Measurements from ENCODE around the gene CPNE2.
"Not testable (repeated sequence)": the region's sequence is repeated elsewhere in the genome, so short reads cannot be mapped to it uniquely, and the experiment has no call there.

CPNE2 gene

DNA sequence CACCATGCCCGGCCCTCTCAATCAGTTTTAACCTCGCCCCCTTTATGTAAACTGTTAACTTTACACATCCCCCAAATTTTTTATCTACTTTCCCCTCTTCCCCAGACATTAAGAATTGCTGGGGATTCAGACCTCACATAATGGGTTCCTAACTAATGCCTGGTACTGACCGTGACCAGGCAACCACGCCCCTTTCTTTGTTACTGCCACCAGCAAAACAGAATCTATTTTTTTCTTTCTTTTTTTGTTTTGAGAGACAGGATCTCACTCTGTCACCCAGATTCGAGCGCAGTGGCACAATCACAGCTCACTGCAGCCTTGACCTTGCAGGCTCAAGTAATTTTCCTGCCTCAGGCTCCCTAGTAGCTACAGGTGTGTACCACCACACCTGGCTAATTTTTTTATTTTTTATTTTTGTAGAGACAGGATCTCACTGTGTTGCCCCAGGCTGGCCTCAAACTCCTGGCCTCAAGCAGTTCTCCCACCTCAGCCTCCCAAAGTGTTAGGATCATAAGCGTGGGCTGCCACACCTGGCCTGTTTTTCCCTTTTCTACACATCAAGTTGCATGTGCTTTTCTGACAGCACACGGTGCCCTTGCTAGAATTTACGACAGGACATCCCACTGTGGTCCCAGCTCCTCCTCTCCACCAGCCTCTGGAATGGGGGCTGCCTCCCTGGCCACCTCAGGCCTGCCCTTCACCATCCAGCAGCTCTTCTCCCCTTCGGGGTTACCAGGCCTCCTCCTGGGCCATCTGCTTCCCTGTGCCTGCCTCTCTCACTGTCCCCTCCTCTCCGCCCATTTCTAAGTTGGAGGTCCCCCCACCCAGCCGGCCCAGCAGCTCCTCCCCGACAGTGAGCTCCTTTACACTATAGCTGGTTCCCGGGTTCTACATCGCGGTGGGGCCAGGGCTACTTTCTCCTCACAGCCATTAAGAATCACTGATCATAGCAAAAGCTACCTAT is 10.8 kb downstream of the CPNE2 start:
- no peak for DNase-seq

DNA sequence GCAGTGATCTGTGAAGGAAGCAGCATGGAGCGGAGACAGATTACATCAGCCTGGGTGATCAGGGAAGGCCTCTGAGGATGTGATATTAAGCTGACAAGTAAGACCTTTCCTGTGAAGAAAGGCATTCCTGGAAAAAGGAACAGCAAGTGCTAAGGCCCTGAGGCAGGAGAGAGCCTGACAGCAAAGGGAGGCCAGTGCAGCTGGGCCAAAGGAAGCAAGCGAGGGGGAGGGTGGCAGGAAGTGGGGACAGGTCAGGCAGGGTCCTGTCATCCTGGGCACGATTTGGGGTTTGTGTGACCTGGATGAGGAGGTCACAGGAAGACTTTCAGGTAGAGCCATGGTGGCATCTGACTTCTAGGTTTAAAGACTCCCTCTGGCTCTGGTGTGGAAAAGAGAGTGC is 12.3 kb downstream of the CPNE2 start:
- no peak for DNase-seq

DNA sequence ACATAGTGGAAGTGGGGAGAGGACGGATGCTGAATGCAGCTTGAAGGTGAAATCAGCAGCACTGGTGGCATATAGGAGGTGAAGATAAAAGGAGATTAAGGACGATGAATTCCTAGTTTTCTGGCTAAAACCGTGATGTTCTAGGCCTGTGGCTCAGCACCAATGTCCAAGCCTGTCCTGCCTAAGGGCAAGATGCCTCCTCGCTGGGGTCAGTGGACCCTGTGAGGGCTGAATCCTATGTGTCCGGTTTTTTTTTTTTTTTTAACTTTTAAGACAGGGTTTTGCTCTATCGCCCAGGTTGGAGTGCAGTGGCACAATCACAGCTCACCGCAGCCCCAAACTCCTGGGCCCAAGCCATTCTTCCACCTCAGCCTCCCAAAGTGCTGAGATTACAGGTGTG is 12.8 kb downstream of the CPNE2 start:
- DNase-seq = no peak

DNA sequence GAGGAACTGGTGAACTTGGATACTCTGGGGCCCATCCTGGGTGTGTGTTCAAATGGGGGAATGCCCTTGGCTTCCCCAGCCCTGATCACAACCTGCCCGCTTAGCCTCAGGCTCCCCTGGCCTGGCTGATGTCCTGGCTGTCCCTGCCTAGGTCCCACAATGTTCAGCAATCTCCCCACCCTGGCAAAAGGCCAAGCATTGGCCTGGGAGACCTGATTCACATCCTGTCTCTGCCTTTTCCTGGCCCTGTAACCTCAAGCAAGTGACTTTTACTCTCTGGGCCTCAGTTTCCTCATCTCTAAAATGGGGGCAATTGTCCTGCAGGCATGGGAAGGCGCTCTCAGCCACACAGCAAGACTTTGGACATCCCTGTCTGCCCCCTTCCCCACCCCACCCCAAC is 14.4 kb downstream of the CPNE2 start:
- DNase-seq = no peak

DNA sequence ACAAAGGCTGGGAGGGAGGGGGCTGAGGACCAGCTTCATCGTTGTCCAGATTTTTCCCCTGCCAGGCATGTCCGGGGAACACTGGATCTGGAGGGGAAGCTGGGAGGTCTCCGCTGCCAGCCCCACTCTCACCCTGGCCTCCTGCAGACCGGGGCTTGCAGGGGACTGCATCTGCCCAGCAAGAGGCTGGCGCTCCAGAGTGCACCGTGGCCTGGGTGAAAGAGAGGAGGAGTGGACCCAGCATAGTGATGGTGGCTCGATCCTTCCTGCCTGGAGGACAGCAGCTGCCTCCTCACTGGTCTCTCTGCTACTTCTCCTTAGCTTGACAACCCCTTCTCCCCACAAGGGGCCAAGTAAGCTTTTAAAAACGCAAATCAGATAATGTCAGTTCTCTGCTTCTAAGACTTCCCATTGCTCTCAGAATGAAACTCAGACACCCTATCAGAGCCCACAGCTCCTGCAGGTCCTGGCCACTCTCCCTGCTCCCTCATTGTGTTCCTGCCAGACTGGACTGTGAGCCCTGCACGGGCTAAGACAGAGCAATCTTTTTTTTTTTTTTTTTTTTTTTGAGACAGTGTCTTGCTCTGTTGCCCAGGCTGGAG is 15.0 kb downstream of the CPNE2 start:
- DNase-seq = no peak

DNA sequence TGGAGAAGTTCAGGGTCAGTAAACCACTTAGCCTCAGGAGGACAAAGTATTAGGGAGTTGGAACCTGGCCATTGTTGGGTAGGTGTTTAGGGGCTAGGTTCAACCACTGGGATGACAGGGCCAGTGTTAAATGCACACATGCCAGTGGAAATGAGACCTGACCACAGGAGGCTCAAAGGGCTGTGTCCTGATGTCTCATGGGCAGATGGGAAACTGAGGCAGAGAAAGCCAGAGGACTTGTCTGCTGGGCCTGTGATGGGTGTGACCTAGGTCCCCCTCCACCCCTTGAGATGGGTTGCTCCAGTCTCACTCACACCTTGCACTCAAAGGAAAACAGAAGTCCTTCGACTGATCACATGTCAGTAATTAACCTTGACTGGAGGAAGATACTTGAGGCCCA is 16.0 kb downstream of the CPNE2 start:
- DNase-seq = no peak

DNA sequence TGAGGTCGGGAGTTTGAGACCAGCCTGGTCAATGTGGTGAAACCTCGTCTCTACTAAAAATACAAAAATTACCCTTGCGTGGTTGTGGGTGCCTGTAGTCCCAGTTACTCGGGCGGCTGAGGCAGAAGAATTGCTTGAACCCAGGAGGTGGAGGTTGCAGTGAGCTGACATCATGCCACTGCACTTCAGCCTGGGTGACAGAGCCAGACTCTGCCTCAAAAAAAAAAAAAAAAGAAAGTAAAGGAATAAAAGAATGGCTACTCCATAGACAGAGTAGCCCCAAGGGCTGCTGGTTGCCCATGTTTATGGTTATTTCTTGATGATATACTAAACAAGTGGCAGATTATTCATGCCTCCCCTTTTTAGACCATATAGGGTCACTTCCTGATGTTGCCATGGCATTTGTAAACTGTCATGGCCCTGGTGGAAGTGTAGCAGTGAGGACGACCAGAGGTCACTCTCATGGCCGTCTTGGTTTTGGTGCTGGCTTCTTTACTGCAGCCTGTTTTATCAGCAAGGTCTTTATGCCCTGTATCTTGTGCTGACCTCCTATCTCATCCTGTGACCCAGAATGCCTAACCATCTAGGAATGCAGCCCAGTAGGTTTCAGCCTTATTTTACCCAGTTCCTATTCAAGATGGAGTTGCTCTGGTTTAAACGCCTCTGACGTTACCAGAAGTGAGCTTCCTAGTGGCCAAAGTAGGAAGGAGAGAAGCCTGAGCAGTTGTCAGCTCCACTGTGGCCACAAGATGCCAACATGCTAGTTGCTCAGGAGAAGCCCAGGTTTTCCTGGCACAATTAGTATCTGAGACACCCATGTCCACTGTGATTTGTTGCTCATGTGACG is 17.1 kb downstream of the CPNE2 start:
- DNase-seq = not testable (repeated sequence)

DNA sequence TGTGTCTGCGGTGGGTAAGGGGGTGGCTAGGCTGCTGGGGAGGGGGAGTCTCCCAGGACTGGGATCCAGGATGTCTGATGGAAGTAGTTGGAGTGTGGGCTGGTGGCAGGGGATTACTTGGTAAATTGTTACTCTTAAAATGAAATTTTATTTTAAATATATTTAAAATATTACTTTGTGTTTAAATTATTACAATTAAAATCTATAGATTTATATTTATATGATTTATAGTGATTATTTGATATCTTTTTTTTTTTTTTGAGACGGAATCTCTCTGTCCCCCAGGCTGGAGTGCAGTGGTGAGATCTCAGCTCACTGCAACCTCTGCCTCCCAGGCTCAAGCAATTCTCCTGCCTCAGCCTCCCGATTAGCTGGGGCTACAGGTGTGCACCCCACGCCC is 18.6 kb downstream of the CPNE2 start:
- no peak for DNase-seq

DNA sequence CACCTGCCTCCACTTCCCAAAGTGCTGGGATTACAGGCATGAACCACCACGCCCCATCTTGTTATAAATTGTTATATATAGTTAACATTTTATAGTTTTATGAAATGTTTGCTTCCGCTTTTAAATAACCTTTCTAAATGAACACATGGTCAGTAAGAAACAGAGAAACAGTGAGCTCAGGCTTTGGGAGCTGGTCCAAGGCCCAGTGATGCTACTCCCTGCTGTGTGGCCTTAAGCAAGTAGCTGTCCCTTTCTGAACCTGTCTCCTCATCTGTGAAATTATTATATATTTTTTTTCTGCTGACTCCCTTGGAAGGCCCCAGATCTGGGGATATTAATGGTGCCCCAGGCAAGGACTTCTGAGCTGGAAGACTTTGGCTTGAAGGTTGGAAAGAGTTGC is 19.0 kb downstream of the CPNE2 start:
- no peak for DNase-seq

DNA sequence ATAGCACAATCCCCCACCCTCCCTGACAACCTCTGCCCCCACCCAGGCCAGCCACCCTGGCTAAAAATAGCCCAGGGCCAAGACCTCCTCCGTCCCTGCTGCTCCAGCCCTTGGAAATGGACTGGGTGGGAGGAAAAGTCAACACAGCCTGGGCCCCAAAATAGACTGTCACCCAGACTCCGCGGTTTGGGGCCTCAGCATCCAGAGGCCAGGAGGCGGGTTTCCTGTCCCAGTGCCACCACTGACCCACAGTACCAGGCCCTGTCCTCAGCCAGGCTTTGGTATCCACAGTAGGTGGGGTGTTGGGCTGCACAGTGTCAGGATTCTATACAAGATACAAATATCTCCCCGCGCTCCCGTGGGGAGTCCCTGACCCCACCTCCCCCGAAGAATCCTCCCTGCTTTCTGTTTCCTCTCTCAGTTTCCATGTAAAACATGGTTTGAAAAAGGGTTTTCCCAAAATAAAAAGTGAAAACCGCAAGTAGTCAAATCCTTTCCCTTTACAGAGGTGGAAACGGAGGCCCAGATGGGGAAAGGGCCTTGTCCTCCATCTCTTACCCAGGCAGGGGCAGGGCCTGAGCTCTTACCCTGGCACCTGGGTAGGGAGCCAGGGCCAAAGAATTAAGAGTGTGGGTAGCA is 20.1 kb downstream of the CPNE2 start:
- no peak for DNase-seq

DNA sequence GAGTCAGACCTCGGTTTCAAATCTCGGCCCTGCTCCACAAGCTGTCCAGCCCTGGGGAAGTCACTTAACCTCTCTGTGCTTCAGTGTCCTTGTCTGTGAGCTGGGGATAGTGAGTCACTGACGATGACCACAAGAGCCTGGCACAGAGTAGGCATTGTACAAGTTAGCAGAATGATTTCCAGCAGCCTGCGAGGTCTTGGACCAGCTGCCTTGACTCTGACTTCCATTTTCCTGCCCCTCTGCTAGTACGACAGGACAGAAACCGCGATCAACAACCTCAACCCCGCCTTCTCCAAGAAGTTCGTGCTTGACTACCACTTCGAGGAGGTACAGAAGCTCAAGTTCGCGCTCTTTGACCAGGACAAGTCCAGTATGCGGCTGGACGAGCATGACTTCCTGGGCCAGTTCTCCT is 20.7 kb downstream of the CPNE2 start:
- no peak for DNase-seq

DNA sequence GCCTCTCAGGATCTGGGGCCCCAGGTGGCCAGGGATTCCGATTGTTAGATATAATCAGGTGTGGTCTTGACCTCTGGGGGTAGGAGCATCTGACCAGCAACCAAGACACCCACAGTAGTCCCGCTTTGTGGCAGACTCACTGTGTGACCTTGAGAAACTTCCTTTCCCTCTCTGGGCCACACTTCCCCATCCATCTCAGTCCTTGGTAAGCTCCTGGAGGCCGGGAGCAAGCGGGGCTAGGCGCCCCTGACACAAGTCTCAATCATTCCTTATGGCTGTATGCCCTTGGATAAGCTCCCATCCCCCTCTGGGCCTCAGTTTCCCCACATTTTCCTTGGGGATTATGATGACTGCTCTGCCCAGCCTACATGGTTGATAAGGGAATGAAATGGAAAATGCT is 21.3 kb downstream of the CPNE2 start:
- DNase-seq = no peak

DNA sequence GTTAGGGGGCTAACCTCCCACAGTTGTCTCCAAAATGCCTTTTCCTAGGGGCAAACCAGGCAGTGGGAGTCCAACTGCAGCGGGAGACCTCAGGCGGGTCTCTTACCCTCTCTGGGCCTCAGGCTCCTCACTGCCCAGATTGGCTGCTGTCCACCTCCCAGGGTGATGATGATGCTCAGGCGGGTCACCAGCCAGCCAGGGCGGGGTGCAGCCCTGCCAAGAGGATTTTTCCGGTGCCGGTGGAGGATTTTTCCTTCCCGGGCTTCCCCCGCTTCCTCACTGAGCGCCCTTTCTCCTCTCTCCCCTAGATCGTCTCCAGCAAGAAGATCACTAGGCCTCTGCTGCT is 22.8 kb downstream of the CPNE2 start:
- DNase-seq = no peak

DNA sequence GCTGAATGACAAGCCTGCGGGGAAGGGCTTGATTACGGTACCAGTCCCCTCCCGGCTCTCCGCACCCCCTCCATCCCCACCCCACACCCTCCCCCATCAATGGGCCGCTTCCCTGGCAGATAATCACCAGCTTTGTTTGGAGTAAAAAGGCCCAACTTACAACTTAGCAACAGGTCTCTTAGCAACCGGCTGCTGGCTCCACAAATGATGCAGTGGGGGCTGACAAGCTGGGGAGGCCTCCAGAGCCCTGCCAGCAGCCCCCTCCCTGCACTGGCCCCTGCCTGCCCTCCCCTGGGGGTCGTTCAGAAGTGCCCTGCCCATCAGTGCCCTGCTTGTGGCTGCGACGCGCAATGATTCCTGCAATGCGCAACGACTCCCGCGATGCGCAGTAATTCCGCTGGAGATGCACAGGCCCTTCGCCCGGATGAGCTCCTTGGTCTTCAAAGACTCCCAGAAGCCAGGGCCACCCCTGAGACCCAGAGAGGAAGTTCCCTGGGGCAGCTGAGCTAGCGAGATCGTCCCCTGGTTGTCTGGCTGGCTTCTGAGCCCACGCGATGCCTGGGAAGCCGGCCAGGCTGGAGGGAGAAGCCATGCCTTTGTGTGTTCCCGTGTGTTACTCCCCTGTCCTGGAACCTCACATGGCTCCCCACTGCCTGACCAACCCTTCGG is 23.3 kb downstream of the CPNE2 start:
- DNase-seq = no peak

DNA sequence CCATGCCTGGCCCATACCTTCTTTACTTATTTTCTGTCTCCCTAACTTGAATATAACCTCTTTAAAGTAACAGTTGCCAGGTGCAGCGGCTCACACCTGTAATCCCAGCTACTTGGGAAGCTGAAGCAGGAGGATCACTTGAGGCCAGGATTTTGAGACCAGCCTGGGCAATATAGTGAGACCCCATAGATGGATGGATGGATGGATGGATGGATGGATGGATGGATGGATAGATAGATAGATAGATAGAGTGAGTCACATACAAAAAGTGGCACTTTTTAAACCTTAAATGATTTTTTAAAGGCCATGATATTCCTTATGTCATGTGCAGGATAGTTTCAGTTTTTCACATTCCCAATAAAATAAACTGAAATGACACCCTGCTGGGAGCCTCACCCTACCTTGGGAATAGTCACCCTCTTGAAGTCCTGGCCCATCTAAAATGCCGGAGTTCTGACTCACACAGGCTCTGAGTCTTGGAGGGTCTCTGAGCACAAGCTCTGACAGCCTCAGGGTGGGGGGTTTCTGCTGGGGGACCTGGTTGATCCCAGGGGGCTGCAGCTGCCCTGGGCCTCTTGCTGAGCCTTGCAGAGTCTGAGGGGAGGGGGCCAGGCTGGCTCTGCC is 26.2 kb downstream of the CPNE2 start:
- DNase-seq = no peak

DNA sequence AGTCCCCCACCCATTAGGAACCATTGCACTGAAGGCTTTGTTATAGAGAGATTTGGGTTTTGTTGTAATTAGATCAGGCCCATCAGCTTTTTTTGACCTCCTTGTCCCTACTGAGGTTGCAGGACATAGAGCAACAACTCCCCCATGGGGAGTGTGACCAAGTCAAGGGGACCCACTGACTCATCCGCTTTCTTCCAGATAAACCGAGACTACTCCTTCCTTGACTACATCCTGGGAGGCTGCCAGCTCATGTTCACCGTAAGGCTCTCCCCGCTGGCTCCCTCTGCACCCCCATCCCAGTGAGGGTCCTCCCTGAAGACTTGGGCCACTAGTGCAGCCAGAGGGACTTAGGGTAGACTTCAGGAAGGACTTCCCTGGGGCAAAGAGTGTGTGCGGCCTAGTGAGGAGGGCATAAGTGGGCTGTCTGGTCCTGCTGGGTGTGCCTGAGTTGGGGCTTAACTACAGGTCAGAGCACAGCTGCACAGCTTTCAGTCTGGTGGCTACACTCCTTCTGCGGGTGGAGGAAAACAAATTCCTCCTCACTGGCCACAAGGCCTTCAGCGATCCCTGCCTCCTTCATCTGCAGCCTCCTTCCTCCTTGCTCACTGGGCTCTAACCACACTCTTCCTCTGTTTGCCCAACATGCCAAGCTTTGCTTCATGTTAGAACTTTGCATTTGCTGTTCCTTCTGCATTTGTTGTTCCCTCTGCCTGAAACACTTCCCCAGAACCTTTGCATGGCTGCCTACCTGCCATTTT is 31.0 kb downstream of the CPNE2 start:
- DNase-seq = no peak

DNA sequence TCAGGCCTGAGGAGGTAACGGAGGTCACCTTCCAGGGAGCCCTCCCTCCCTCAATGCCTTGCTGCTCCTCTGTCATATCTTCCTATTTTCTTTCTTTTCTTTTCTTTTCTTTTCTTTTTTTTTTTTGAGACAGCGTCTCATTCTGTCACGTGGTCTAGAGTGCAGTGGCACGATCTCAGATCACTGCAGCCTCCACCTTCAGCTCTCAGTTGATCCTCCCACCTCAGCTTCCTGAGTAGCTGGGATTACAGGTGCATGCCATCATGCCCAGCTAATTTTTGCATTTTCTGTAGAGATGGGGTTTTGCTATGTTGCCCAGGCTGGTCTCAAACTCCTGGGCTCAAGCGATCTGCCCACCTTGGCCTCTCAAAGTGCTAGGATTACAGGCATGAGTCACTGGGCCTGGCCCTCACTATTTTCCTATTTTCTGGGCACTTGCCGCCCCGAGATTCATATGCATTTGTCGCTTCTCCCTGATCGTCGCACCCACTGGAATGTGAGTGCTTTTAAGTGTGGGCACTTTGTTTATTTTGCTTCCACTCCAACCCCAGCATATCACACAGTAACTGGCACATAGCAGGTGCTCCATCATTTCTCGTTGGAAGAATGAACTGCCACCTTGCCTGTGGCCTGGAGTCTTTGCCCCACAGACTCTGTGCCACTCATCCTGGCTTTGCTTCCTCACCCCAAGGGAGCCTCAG is 31.7 kb downstream of the CPNE2 start:
- DNase-seq = no peak

DNA sequence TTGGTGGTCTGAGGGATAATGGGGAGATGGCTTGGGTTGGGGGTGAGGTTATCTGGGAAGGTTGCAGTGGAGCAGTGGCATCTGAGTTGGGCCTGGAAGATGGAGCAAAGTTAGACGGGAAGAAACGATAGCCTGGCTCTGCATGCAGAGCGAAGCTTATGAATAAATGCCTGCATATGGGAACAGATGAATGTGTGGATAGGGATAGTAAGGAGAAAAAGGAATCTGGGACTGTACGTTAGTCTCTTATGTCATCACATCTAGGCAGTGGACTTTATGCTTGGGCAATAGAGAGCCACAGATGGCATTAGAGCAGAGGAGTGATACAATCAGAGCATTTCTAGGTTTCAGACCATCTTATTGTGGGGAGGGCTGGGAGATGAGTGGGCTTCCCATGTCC is 33.0 kb downstream of the CPNE2 start:
- no peak for DNase-seq

DNA sequence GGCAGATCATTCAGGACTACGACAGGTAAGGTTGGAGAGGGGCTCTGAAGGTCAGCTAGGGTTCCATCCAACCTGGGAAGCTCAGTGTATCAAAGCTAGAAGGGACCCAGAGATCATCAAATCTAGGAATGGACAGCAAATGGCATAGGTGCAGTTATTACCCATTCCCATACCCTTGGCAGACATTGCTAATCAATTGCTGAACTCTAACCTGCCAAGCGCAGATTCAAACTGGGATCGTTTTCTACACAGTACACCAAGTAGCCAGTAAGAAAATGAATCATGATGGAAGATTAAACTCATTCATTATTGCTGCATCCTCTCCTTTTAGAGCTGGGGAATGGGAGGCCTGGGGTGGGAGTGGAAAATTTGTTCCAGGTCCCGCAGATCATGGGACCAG is 33.6 kb downstream of the CPNE2 start:
- DNase-seq = no peak

DNA sequence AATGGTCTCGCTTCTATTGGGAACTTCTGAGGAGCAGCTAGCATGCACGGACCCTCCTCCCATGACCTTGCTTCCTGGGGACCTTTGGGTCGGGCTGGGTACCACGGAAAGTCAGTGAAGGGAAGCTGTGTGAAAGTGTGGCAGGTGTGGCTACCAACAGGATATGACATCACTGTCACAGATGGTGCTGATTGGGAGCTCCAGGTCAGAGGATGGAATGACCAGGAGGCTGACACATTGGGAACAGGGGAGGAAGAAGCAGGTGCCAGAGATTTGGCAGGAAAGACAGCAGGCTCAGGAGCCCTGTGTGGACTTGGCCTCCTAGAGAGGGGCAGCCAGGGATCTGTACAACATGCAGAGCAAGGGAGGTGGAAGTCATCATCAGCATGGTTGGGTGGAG is 34.0 kb downstream of the CPNE2 start:
- DNase-seq = no peak

All from activated T-cell treated with anti-CD3 and anti-CD28 coated beads for 4 hours (primary cell).